Measurements from ENCODE around the gene SYT13.

DNA sequence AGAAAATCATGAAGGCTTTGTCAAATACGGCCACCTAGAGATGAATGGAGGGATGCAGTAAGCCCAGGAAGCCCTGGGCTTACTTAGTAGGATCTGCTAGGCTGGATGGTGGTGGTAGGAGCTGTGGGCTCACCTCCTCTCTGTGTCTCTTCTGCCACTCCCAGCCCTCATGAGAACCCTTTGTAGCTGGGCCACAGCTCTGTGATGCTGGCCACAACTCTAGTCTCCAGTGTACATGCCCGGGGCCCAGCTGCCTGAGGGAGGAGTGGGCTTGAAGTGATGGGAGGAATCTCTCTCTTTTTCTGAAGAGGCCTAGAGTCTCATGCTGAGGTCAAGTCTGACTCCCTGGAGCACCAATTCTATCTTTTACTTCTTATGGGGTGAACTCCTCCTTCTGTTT, 32.4 kb upstream of the SYT13 start:
- no peak for TF ChIP-seq YY1 (IDR thresholded peaks at IDR 0.05; ENCODE audit: insufficient read depth, insufficient read length)
- TF ChIP-seq SUZ12 (IDR thresholded peaks at IDR 0.05; ENCODE audit: extremely low read depth, insufficient read depth, insufficient read length): no peak
- TF ChIP-seq ZNF274 (IDR thresholded peaks at IDR 0.05; ENCODE audit: low read depth, low read length): no peak
